Ovary (tissue), 9 donors: ENCODE measurements around the gene LCNL1. TPM values are rescaled to one million over a fixed set of nuclear protein-coding genes. Genes with fewer than 3 reads are reported as not detected.

Experiments
- DNase-seq, 5 donors: peaks; one replicate each; pipeline ENCODE4 v3.0.0-alpha.2; 2019 to 2020
- H3K27ac ChIP-seq, 2 donors: fragments of 200-600 bp; one replicate each; pipeline versions ENCODE4 v1.5.1 to v1.8.0; 2019 to 2022
- H3K27me3 ChIP-seq: fragments of 200-600 bp; one replicate; pipeline ENCODE4 v1.8.0; 2022
- H3K36me3 ChIP-seq: fragments of 200-600 bp; sonication (generic); one replicate; pipeline ENCODE4 v1.5.1; 2019
- H3K4me1 ChIP-seq: one replicate; pipeline ENCODE4 v1.8.1; 2013; ENCODE audit warnings: mild to moderate bottlenecking, moderate library complexity; ENCODE audit not compliant: insufficient read depth
- H3K4me3 ChIP-seq: fragments of 200-600 bp; sonication (generic); one replicate; pipeline ENCODE4 v1.5.1; 2017
- H3K9me3 ChIP-seq, 2 donors: fragments of 200-600 bp in 1 of 2; sonication (generic) in 1 of 2; one replicate each; pipeline versions ENCODE4 v1.5.1 to v1.8.1; 2013 to 2019; ENCODE audit warnings: mild to moderate bottlenecking in 1 of 2, moderate library complexity in 1 of 2
- CTCF ChIP-seq, 3 donors: fragments of 450-650 bp in 2 of 3; fragments of 200-600 bp in 1 of 3; IDR thresholded peaks; one replicate each; pipeline versions ENCODE4 v1.5.1 to v1.8.0; 2016 to 2022; ENCODE audit warnings: antibody characterized with exemption in 3 of 3, mild to moderate bottlenecking in 1 of 3
- EP300 ChIP-seq: sonication (generic); formaldehyde crosslinking; IDR thresholded peaks from one replicate; pipeline ENCODE4 v1.6.1; 2017; ENCODE audit warnings: antibody characterized with exemption
- POLR2A ChIP-seq: fragments of 450-650 bp; IDR thresholded peaks from one replicate; pipeline ENCODE4 v1.6.1; 2017; ENCODE audit warnings: antibody characterized with exemption, mild to moderate bottlenecking, moderate library complexity
- WGBS, 3 donors: extraction: QIAGEN DNeasy Blood & Tissue Kit in 1 of 3; methylation state at CpG; one replicate each; pipeline versions ENCODE4 v1.1.5 to v1.1.7; 2013 to 2017; 5-methylcytosine and 5-hydroxymethylcytosine counted together
- intact Hi-C, 4 donors: fragments of 100-400 bp; cut with DNase I; formaldehyde crosslinking; loops; one replicate each; pipeline versions ENCODE4 v1.11.0 to v1.15.1; 2022 to 2023
- polyA plus RNA-seq, 2 donors: library from polyadenylated mRNA; stranded (reverse); fragments of 200-250 nt in 1 of 2; fragments of 350-450 nt in 1 of 2; fragmentation: Illumina TruSeq in 1 of 2; extraction: RNeasy Lipid Tissue Mini Kit (QIAGEN cat#74804) in 1 of 2; gene quantifications; one replicate each; pipeline ENCODE4 v1.2.3, GENCODE V29; 2013 to 2014
- total RNA-seq, 7 donors: library from RNA; depleted of rRNA in 2 of 7; stranded (reverse); fragments of >200 nt in 2 of 7; fragmentation: NEBNext Ultra II Directional in 3 of 7; extraction: Animal tissue kit (Norgen Biotek cat#: 25700) in 3 of 7; gene quantifications; one replicate each; pipeline versions ENCODE4 v1.1.0 to v1.2.4, GENCODE V29; 2016 to 2023
- donor health status: DM: no; HTN: no; CAD: no; lungs with moderate emphysema.
- donor health status: DM: no; HTN: no; CAD: no.
- donor health status: Bipolar disorder and iron deficiency.
- donor health status: DM: yes; HTN: yes; CAD: no.
- donor health status: DM: no; HTN: no; CAD: no.
- donor health status: DM: yes; HTN: yes; CAD: no.

The LCNL1 gene
- total and polyA plus RNA-seq, 9 donors = 0.17 to 1.6 (median 0.47) TPM; not detected in 1

DNA sequence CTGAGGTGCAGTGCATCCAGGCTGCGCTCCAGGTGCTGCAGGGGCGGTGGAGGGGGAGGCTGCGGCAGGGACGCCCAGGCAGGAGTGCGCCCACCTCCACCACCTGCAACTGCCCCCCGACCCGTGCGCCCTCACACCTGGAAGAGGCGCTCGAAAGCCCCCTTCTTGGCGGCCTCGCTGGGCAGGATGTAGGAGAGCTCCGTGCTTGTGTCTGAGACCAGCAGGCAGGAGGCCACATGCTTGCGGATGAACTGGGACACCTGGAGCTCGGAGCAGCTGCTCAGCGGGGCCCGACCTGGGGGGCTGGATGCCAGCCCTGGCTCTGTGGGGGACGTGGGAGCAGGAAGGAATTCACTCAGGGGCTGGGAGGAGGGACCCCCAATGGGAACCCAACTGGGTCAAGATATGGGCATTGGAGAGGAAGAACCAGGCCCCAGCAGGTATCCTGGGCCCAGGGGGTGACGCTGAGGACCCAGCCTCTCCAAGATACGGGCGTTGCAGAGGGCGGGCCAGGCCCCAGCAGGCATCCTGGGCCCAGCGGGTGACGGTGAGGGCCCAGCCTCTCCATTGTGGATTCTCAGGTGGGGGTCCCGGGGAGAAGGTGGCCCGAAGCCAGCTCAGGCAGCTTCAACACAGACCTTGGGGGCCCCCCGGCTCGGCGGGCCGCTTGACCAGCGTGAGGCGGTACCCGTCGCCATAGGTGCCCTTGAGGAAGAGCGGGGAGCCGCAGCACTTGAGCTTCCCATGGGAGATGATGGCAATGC is 32.2 kb downstream of the LCNL1 start:
- intact Hi-C loops = no loop called here
- no peak overlapping the region for H3K4me3 ChIP-seq
- no peaks in the 10 kb centered on the region for H3K9me3 ChIP-seq
- TF ChIP-seq CTCF (IDR thresholded peaks at IDR 0.05) (no peak), EP300 (no peak), POLR2A (no peak)
- DNase-seq = no peak
- H3K27me3 ChIP-seq = no peaks in the 10 kb centered on the region
- WGBS, 3 donors = 93 to 97% (median 93%) methylated on average over 34 to 36 of the region's 36 CpGs
- H3K27ac ChIP-seq = no peak overlapping the region
- H3K36me3 ChIP-seq = no peaks in the 10 kb centered on the region
- no peaks in the 10 kb centered on the region for H3K4me1 ChIP-seq

GRCh38 chr9:137015540-137015930 is 32.7 kb downstream of the LCNL1 start:
- Histone ChIP-seq H3K36me3 (no peaks in the 10 kb centered on the region), H3K4me3 (no peak overlapping the region), H3K9me3 (no peaks in the 10 kb centered on the region), H3K4me1 (no peaks in the 10 kb centered on the region), H3K27ac (no peak overlapping the region), H3K27me3 (no peaks in the 10 kb centered on the region)
- 96 to 98% (median 98%) methylated on average over 21 to 25 of the region's 25 CpGs for WGBS, 3 donors
- intact Hi-C loops = no loop called here
- DNase-seq = no peak
- TF ChIP-seq POLR2A = no peak
- TF ChIP-seq EP300 = no peak
- no peak for TF ChIP-seq CTCF (IDR thresholded peaks at IDR 0.05)

DNA sequence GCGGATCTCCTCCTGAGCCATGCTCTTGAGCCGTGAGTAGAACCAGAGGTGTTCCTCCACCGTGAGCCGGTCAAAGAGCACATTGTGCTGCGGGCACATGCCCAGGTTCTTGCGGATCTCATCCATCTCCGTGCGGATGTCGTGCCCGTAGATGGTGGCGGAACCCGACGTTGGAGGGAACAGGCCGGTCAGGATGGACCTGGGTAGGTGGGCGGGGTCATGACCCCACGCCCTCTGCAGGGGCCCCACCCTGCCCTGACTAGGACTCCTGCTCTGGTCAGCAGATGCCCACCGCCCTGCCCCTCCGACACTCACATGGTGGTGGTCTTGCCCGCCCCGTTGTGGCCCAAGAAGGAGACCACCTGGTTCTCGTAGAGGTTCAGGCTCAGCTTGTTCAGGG is 33.2 kb downstream of the LCNL1 start:
- DNase-seq = no peak
- WGBS, 3 donors = 94 to 96% (median 95%) methylated on average over 21 of the region's 21 CpGs
- no peak for TF ChIP-seq EP300
- TF ChIP-seq POLR2A = no peak
- no peak for TF ChIP-seq CTCF (IDR thresholded peaks at IDR 0.05)
- Histone ChIP-seq H3K4me1 (no peaks in the 10 kb centered on the region), H3K9me3 (no peaks in the 10 kb centered on the region), H3K36me3 (no peaks in the 10 kb centered on the region), H3K27ac (no peak overlapping the region), H3K27me3 (no peaks in the 10 kb centered on the region), H3K4me3 (no peak overlapping the region)
- intact Hi-C loops = no loop called here

DNA sequence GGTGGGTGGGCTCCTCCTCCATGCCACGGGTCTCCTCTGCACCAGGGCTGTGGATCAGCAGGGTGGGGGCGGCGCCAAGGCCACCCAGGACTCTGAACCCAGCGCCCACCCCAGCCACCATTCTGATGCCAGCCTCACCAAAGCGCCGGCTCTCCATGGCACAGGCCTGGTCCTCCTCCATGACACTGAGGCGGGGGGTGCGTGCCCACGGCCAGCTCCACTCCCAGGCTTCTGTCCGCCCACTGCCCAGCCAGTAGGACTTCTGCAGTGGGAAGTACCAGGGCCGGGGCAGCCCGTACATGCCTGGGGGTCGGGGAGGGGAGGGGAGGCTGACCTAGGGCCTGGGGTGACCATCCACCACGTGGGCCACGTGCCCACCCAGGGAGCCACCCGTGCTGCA is 33.6 kb downstream of the LCNL1 start:
- no peaks in the 10 kb centered on the region for H3K27me3 ChIP-seq
- H3K9me3 ChIP-seq = no peaks in the 10 kb centered on the region
- intact Hi-C loops = no loop called here
- no peak overlapping the region for H3K4me3 ChIP-seq
- no peak for DNase-seq
- TF ChIP-seq EP300 (no peak), POLR2A (no peak), CTCF (IDR thresholded peaks at IDR 0.05) (no peak)
- H3K27ac ChIP-seq = no peak overlapping the region
- H3K36me3 ChIP-seq = no peaks in the 10 kb centered on the region
- no peaks in the 10 kb centered on the region for H3K4me1 ChIP-seq
- 92 to 95% (median 93%) methylated on average over 10 to 16 of the region's 16 CpGs for WGBS, 3 donors
